Stimulated activated CD4-positive, alpha-beta T cell treated with anti-CD3 and anti-CD28 coated beads, Interleukin-1b, Interleukin-23, amount 100 ng/mL, for 1 hour (primary cell): Measurements from ENCODE around the gene SYNGR2.
"Not testable (repeated sequence)": the region's sequence is repeated elsewhere in the genome, so short reads cannot be mapped to it uniquely, and the experiment has no call there.

ENCODE experiments used
- DNase-seq, 2 donors: peaks; one replicate each; pipeline ENCODE4 v3.0.0-alpha.2; 2020; ENCODE audit warnings: low read depth in 2 of 2

The SYNGR2 gene

DNA sequence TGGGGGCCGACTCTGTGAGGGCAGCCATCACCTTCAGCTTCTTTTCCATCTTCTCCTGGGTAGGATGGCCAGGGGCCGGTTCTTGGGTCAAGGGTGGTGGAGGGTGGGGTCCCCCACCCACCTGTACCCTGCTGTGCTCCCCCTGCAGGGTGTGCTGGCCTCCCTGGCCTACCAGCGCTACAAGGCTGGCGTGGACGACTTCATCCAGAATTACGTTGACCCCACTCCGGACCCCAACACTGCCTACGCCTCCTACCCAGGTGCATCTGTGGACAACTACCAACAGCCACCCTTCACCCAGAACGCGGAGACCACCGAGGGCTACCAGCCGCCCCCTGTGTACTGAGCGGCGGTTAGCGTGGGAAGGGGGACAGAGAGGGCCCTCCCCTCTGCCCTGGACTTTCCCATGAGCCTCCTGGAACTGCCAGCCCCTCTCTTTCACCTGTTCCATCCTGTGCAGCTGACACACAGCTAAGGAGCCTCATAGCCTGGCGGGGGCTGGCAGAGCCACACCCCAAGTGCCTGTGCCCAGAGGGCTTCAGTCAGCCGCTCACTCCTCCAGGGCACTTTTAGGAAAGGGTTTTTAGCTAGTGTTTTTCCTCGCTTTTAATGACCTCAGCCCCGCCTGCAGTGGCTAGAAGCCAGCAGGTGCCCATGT is 3.3 kb downstream of the SYNGR2 start:
- DNase-seq: not testable (repeated sequence)

DNA sequence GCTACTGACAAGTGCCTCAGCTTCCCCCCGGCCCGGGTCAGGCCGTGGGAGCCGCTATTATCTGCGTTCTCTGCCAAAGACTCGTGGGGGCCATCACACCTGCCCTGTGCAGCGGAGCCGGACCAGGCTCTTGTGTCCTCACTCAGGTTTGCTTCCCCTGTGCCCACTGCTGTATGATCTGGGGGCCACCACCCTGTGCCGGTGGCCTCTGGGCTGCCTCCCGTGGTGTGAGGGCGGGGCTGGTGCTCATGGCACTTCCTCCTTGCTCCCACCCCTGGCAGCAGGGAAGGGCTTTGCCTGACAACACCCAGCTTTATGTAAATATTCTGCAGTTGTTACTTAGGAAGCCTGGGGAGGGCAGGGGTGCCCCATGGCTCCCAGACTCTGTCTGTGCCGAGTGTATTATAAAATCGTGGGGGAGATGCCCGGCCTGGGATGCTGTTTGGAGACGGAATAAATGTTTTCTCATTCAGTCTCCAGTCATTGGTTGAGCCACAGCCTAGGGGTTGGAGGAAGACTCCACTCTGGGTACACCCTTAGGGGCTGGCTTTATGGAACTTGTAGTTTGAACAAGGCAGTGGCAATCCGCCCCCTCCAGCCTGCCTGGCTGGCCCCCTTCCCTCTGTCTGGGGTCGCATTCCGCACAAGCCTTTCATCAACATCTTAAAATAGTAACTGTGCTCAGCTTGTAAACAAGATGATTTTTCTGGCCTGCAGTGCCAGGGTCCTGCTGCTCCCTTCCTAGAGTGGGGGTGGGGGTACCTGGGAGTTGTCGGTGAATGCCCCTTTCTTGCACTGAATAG is 4.1 kb downstream of the SYNGR2 start:
- no peak for DNase-seq

DNA sequence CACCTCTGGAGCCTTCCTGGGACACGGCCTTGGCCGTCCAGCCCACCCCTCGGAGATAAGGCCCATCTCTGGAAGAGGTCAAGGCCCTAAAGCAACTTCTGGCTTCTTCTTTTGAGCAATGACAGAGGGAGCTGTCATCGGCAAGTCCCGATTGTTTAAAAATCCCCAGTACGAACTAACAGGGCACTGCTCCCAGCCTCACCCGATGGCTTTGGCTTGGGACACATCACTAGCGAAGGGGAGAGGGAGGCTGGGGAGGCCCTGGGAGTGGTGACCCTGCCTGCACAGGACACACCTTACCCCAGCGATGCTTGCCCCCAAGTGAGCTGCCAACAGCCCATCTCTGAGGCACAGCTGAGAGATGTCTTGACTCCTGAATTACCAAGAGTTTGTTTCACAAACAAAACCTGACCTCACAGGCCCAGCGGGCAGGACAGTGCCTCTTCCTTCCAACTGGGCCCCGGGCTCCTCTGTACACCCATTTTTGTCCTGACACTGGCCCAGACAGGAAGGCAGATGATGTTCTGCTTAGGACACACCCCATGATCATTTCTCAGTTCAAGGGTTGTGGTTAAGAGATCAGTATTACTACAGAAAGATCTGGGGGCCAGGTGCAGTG is 4.8 kb downstream of the SYNGR2 start:
- no peak for DNase-seq

DNA sequence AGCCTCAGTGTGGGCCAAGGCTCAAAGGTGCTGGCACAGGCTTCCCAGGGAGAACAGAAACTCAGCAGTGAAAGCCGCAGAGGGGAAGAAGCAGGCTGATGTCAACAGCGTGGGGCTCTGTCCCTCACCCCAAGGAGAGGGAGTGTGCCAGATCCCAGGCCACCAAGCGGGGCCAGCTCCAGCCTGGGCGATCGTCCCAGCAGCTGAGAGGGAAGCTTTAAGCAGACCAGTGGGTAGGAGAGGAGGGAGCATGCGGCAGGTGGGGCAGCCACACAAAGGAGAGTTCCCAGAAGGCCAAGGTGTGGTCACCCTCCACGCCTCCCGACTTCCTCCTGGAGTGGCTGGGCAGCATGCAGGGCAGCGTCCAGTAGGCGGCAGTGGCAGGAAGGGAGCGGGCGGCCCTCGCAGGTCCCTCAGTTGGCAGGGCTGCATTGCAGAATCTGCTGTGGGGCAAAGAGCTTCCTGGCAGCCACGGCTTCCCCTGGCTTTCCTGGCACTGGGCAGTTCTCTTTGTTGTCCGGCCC is 6.0 kb downstream of the SYNGR2 start:
- no peak for DNase-seq

DNA sequence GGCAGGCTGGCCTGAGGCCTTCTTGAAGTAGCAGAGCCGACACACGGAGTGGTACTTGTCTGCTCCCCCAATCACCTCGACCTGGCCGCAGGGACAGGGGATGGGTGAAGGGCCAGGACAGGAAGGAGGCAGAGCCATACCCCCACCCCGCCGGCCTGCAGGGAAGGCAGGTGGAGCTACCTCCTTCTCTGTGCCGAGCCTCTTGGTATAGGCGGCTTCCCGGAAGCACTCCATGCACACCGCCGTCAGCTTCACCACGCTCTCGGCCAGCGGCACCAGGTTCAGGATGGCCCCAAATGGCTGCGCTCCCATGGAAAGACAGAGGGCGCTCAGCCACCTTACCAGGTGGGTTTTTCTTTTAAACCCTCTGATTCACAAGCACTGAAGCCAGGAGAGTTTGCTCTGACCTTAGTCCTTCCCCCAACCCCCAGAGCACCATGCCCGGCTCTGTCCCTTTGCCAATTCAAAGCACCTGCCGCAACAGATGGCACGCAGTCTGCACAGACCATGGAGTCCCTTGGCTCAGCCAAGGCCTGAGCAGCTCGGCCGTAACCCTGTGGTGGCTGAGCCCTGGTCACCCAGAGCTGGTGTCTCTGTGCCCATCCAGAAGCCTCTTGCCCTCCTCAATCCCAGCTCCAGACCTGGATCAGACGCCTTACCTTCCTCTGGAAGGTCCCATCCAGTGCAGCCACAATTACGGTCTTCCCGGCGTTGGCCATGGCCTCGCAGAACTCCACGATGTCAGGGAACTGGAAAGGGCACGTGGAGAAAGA is 6.7 kb downstream of the SYNGR2 start:
- no peak for DNase-seq

DNA sequence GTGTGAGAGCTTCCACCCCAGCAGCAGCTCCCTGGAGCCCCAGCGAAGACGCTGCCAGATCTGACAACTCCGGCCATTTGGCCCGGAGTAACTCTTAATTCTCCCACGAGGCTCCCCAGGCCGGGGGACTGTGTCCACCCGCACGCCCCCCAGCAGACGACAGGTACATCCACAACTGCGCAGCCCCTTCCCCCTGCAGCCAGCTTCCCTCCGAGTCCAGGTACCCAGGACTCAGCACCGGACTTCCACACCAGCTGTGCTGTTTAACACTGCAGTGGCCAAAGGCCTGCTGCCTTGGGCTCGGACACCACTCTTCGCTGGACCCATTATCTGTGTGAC is 7.2 kb downstream of the SYNGR2 start:
- DNase-seq: no peak

DNA sequence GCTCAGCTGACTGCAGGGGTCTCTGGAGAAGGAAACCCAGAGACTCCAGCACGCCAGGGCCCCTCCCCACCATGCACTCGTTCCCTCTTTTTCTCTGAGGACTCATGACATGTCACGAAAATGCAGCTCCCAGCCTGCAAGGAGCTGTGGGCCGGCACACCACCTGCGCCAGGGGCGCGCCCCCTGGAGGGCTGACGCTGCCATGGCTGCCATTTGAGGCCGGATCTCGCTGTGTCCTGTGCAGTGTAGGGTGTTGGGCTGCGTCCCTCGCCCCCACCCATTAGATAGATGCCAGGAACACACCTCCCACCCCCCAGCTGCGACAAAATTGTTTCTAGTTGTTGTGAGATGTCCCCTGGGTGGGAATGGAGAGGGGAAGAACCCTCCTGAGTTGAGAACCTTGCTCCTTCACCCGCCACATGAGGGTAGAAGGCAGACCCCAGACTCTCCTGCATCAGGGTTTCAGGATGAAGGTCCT is 8.2 kb downstream of the SYNGR2 start:
- peak; percentile 60 to 72 for DNase-seq

DNA sequence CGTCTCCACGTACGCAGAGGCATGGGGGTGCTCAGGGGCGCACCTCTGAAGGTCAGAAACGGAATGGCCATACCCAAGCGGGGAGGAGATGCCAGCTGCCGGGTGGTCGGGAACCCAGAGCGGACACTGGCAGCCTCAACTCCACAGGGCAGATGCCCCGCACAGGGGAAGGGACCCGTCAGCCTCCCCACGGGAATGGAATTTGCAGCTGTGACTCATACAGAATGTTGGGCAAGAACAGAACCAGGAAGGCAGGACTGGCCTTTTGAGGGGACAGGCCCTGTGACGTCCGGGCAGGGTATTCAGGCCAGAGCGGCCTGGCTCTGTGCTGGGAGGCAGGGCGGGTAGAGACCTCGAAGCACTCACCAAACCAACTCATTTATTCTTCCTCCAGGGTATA is 11.0 kb downstream of the SYNGR2 start:
- no peak for DNase-seq

DNA sequence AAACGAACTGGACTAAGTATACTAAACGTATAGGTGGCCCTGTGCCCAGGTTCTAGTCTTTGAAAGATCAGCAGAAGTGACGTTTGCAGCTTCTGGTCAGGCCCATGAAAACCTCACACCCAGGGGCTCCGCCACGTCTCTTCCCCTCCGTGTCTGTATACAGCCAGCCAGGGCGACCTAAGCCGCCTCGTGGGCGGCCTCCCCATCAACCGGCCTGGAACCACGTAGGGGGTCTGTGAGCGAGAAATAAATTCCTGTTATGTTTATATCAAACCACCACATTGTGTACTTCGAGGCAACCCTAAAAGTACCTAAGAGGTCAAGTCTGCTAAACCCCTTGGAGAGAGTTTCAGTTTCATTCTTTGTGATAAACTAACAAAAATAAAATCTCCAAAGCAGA is 11.7 kb downstream of the SYNGR2 start:
- DNase-seq: no peak

DNA sequence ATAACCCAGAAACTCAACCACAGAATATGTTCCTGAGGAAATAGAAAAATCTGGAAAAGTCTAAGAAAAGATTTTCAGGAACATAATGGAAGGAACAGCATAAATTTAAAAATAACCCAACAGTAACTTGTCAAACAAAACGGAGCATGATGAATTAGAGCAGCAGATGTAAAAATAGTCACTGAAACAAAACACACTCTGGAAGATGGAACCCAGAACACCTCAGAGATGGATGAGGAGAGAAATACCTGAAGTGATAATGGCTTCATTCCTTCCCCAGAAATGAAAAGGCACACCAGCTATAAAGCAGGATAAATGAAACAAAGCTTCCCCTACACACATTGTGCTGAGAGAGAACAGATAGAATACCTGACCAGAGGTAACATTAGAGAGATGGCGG is 12.1 kb downstream of the SYNGR2 start:
- DNase-seq: no peak

DNA sequence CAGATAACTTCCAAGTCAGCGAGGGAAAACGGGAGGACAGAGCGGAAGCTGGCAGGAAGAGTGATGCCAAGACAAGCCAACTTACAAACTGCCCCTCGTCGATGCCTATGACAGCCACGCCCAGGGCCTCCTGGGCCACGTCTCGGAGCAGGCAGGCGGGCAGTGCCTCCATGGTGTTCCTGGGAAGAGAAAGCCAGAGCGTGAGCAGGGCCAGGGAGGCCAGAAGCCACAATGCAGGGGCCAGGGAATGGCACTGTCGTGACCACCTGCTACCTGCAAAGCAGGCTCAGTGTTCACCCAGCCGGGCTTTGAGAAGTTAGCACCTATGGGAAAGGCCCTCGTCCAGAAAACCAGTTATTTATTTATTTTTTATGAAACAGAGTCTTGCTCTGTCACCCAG is 14.1 kb downstream of the SYNGR2 start:
- DNase-seq: no peak

DNA sequence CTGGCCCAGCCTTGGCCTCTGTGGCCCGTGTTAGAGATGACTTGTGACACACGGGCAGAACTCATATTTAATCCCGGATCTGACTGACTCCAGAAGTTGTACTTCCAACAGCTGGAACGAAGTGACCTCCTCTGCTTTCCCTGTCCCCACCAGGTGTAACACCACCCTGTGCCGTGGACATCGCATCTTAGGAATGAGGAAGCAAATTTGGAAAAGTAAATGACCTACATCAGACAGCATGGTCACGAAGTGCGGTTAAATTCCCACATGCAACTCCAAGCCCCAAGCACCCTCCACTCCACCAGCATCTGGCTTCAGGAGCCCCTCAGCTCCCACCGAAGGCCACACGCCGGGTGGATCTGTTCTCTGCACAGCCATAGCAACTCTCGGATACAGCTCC is 15.5 kb downstream of the SYNGR2 start:
- no peak for DNase-seq

DNA sequence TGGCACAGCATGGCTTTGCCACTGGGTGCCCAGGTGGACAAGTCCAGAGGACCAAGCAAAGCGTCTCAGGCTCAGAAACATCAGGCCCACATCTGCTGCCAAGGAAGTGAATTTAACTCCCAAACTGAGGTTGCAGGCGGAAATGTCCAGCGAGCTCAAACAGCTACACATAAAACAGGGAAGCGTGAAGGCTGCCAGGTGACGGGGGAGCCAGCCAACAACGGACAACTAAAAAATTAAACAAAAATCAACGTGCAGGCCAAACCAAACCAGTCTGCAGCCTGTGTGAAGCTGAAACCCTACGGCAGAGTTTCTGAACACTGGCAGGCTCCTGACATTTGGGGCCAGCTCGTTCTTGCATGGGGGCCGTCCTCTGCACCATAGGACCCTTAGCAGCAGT is 16.0 kb downstream of the SYNGR2 start:
- no peak for DNase-seq

DNA sequence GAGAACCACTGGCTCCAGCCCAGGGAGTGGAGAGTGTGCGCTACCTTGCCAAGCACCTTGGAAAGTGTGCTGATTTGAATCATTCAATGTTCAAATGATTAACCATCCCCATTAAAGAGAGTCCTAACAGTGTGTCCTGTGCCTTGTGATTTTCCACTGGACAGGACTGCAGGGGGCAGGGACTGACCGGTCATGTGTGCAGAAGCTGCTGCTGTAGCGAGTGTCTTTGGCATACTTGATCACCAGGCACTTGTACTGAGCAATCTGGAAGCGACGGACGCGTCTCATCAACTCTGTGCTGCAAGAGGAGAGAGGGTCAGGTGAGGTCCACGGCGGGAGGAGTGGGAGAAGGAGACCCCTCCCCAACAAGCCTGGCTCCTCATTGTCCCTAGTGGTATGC is 16.5 kb downstream of the SYNGR2 start:
- no peak for DNase-seq

DNA sequence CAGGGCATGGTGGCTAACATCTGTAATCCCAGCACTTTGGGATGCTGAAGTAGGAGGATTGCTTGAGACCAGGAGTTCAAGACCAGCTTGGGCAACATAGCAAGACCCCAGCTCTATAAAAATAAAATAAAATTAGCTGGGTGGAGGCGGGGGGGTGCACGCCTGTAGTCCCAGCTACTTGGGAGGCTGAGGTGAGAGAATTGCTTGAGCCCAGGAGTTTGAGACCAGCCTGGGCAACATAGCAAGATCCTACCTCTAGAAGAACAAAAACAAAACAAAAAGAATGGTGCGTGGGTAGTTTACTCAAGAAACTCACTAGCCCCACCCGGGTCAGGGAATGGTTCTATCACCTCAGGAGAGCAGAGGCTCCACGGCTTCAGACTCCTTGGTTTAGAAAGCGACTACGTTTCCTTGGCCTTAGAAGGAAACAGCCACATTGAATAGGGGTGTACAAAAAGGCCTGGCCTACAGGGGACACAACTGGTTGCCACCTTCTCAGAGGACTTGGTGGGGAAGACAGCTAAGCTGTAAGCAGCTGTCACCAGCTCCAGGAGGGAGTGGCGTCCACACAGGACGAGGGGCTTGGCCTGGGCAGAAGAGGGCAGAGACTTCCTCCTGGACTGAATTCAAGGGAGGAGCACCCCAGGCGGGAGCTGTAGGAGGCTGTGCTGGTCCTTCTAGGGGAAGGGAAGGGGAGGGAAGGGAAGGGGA is 17.8 kb downstream of the SYNGR2 start:
- DNase-seq: no peak

DNA sequence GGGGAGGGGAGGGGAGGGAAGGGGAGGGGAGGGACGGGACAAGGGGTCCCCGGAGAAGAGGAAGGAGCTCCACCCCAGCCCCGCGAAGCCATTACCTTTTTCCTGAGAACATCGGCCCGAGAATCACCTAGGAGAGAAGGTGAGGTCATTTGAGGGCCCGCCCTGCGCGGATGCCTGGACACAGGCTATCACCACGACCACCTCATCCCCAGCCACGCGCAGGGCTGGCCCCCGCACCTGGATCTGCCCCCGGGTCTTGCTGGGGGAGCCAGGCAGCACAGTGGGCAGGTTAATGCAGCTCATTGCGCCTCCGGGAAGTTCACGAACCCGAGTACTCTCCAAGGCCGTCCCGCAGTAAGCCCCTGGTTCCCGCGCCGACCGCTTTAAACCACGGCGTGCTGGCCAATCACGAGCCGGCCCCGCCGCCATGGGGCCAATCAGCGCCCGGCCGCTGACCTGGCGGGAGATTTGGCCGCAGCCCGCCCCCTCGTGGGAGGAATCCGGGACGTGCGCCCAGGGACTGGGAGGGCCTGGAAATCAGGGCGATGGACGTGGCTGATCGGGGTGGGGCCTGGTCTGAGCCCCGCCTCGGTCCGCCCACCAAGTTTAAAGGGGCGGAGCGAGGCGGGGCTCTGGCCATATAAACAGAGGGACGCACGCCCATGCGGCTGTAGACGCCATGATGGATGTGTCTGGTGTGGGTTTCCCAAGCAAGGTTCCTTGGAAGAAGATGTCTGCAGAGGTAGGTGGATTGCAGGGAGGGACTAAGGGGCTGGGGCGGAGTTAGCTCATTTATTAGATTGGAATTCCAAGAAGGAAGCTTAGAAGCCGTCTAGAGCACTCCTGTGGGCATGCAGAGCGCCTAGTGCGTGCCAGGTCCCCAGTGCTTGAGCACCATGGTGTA is 18.6 kb downstream of the SYNGR2 start, which contains the start of the genes AFMID and TK1:
Gene AFMID, plus strand, starts transcription at position 671 of the 904 bp plus-strand sequence. Its CDS starts 9 bp downstream, at position 680.
Gene TK1, minus strand, starts transcription at position 361 of the 904 bp plus-strand sequence. Its CDS starts 58 bp downstream, at position 303.
- peak; percentile 49 to 51 for DNase-seq

DNA sequence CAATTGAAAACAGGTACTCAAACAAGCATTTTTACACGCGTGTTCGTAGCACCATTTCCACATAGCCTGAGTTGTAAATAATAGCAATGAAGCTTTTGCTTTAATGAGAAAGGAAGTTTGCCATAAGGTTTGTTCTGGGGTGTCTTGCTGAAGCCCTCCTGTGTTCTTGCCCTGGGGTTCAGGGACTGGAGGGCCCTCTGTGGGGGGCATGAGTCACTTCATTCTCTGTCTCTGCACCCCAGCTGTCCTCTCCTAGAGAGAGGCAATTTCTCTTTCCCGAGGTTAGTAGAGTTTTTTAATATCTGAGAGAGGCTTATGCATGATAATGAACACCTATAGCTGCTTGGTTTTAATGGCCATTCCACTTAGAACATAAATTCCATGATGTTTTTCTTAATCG is 28.3 kb downstream of the SYNGR2 start:
- DNase-seq: no peak

DNA sequence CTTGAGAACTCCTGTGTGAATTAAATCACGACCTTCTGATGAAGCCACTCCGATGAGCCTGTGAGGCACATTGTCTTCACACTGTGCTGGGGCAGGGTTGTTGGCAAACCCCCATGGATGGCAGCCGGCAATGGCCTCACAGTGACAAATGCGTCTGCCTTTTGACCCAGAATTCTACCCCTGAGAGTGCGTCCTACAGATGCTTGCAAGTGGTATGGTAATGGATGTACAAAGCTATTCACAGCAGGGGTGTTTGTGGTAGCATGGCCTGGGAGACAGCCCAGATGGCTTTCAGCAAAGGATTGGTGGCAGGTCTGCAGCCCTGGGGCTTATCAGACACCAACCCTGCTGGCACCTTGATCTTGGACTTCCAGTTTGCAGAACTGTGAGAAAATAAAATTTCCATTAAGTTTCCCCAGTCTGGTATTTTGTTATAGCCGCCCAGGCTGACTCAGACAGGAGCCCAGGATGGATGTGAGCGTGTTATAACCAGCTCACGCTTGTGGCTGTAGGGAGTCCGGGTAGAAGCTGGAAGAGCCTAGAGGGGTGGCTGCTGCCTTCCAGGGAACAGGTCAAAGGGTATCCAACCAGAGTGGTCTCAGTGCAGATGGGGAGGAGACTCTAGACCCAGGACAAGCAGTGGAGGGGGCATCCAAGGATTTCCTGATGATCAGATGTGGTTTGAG is 28.9 kb downstream of the SYNGR2 start:
- DNase-seq: no peak

DNA sequence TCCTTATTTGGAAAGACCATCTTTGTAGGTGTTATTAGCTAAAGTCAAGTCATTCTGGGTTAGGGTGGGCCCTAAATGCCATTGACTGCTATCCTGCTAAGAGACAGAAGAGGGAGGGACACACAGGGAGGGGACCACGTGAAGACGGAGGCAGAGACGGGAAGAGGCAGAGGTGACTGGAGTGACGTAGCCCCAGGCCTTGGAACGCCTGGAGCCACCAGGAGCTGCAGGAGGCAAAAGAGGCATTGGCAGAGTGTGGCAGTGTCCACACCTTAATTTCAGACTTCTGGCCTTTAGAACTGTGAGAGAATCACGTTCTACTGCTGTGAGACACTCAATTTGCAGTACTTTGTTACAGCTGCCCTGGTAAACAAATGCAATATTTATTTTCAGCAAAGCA is 32.1 kb downstream of the SYNGR2 start:
- DNase-seq: no peak
